ENCODE data around the gene APOL5. TPM values are rescaled to one million over a fixed set of nuclear protein-coding genes. Genes with fewer than 3 reads are reported as not detected.

The APOL5 gene
- total and polyA plus RNA-seq, 8 donors: not detected

DNA sequence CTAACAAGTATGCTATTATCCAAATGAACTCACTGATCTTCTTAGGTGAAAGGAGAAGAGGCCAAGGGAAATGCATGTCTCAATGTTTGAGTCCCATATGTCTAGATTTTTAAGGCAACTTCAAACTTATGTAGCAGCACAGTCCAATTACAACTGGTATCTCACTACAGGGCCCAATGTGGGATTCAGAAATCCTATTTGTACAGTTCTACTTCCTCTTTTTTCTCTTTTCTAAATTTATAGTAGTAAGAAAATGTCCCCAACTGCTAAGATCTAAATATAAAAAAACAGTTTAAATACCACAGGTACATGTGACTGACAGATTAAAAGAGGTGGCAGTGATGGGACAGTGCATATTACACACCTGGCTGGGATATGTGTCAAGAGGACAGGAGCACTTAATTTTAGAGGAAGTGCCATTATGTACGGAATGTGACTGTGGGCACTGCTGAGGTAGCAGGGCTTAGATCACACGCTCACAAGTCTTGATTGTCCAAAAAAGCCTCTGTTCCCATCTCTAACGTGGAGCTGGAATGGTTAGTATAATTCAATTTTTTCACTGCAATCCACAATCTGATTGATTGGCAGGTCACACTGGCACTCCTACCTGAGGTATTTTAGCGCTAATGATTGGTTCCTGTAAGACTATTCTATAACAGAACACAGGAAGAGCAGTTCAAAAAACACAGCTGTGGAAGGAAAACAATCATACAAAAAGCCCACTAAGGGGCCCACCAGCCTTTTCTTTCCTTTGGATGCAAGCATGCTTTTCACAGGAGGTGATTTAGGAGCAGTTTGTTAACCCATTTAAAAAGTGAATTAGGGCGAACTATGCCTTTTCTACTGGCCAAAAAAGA lies 34.6 kb downstream of the APOL5 start:
- no peaks in the 10 kb centered on the region for H3K9me3 ChIP-seq
- 67 to 81% (median 70%) methylated on average over 5 of the region's 5 CpGs for WGBS, 5 donors
- TF ChIP-seq, protein P1, sequence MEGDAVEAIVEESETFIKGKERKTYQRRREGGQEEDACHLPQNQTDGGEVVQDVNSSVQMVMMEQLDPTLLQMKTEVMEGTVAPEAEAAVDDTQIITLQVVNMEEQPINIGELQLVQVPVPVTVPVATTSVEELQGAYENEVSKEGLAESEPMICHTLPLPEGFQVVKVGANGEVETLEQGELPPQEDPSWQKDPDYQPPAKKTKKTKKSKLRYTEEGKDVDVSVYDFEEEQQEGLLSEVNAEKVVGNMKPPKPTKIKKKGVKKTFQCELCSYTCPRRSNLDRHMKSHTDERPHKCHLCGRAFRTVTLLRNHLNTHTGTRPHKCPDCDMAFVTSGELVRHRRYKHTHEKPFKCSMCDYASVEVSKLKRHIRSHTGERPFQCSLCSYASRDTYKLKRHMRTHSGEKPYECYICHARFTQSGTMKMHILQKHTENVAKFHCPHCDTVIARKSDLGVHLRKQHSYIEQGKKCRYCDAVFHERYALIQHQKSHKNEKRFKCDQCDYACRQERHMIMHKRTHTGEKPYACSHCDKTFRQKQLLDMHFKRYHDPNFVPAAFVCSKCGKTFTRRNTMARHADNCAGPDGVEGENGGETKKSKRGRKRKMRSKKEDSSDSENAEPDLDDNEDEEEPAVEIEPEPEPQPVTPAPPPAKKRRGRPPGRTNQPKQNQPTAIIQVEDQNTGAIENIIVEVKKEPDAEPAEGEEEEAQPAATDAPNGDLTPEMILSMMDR (IDR thresholded peaks at IDR 0.05): no peak
- TF ChIP-seq POLR2A (IDR thresholded peaks at IDR 0.05) (no peak), POLR2AphosphoS5 (IDR thresholded peaks at IDR 0.05) (no peak), EP300 (IDR thresholded peaks at IDR 0.05) (no peak)
- peaks cover 0 to 31% (median 12%) of the 10 kb centered on the region in 4 donors for H3K4me1 ChIP-seq
- H3K4me3 ChIP-seq: no peak overlapping the region
- H3K36me3 ChIP-seq: peaks cover 0 to 19% (median 6%) of the 10 kb centered on the region in 4 donors
- peak in 1 of 2 donors; percentile 23 for DNase-seq
- H3K27ac ChIP-seq: peak overlapping the region in 1 of 5 donors; percentile 8
- intact Hi-C loops (cut with DNase I; ENCODE audit: low total_unique reads): no loop called here
- no peaks in the 10 kb centered on the region for H3K27me3 ChIP-seq

DNA sequence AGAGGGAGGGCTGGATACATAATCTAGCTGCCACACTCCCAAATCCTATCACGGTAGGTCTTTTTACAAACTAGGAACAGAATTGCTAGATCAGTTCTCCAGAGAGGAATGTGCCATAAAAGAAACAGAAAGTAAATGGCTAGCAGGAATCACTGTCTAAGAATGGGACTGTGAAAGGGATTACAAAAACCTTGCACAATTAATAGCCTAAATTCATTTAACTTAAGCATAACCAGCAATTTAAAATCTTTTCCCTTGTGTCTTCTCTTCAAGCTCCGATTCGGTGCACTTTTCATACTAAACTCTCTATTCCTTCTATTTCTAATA lies 35.2 kb downstream of the APOL5 start:
- Histone ChIP-seq H3K4me3 (no peak overlapping the region), H3K4me1 (peaks cover 0 to 26% (median 9%) of the 10 kb centered on the region in 4 donors), H3K27me3 (no peaks in the 10 kb centered on the region), H3K9me3 (no peaks in the 10 kb centered on the region), H3K27ac (peak overlapping the region in 1 of 5 donors; percentile 8), H3K36me3 (peaks cover 0 to 19% (median 6%) of the 10 kb centered on the region in 4 donors)
- TF ChIP-seq, protein P1 (IDR thresholded peaks at IDR 0.05): no peak
- TF ChIP-seq EP300 (IDR thresholded peaks at IDR 0.05) (no peak), POLR2A (IDR thresholded peaks at IDR 0.05) (no peak), POLR2AphosphoS5 (IDR thresholded peaks at IDR 0.05) (no peak)
- 73 to 82% (median 79%) methylated on average over 3 of the region's 3 CpGs for WGBS, 5 donors
- DNase-seq: no peak
- intact Hi-C loops (cut with DNase I; ENCODE audit: low total_unique reads): no loop called here

DNA sequence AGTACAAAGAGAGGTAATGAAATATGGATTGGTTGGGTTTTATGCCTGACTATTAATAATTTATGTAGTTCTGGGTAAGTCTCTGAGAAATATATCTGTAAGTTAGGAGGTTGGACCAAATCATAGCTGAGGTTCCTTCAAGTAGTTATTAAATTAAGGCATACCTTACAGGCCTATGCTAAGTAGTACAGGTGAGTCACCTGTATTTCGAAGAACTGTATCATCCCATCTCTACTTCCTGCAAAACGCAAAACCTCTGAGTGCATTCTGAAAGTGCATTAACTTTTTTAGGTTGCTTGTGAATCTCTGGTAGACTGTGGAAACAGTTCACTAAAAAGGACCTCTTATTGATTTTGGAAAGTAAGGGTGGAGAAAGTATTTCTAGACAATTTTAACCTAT lies 37.1 kb downstream of the APOL5 start:
- no peak overlapping the region for H3K4me3 ChIP-seq

GRCh38 chr22:35756722-35757121 lies 39.0 kb downstream of the APOL5 start:
- Histone ChIP-seq H3K4me3 (no peak overlapping the region), H3K27me3 (no peaks in the 10 kb centered on the region), H3K36me3 (peaks cover 0 to 43% (median 33%) of the 10 kb centered on the region in 4 donors), H3K27ac (no peak overlapping the region), H3K4me1 (peaks cover 0 to 41% (median 7%) of the 10 kb centered on the region in 4 donors), H3K9me3 (no peaks in the 10 kb centered on the region)
- WGBS, 5 donors: 88 to 93% (median 91%) methylated on average over 1 of the region's 1 CpG
- intact Hi-C loops (cut with DNase I; ENCODE audit: low total_unique reads): no loop called here
- TF ChIP-seq POLR2AphosphoS5 (IDR thresholded peaks at IDR 0.05) (no peak), EP300 (IDR thresholded peaks at IDR 0.05) (no peak), POLR2A (IDR thresholded peaks at IDR 0.05) (no peak)
- DNase-seq: no peak

More for the DNA sequence above, 37.1 kb downstream of the APOL5 start:
- H3K4me1 ChIP-seq: peaks cover 0 to 41% (median 7%) of the 10 kb centered on the region in 4 donors
- 86 to 100% (median 96%) methylated on average over 2 of the region's 2 CpGs for WGBS, 5 donors
- H3K27me3 ChIP-seq: no peaks in the 10 kb centered on the region
- intact Hi-C loops (cut with DNase I; ENCODE audit: low total_unique reads): no loop called here
- DNase-seq: no peak
- no peak for TF ChIP-seq EP300 (IDR thresholded peaks at IDR 0.05)
- no peak overlapping the region for H3K27ac ChIP-seq
- H3K9me3 ChIP-seq: no peaks in the 10 kb centered on the region
- peaks cover 0 to 30% (median 19%) of the 10 kb centered on the region in 4 donors for H3K36me3 ChIP-seq

- no peak overlapping the region for H3K27ac ChIP-seq
- no peaks in the 10 kb centered on the region for H3K9me3 ChIP-seq
- no peaks in the 10 kb centered on the region for H3K27me3 ChIP-seq
- TF ChIP-seq POLR2AphosphoS5 (IDR thresholded peaks at IDR 0.05) (no peak), EP300 (IDR thresholded peaks at IDR 0.05) (no peak), POLR2A (IDR thresholded peaks at IDR 0.05) (no peak)
- TF ChIP-seq, protein P1 (IDR thresholded peaks at IDR 0.05): no peak
- intact Hi-C loops (cut with DNase I; ENCODE audit: low total_unique reads): no loop called here
- H3K36me3 ChIP-seq: peaks cover 0 to 46% (median 33%) of the 10 kb centered on the region in 4 donors
- 75 to 84% (median 81%) methylated on average over 1 of the region's 1 CpG for WGBS, 5 donors
- no peak overlapping the region for H3K4me3 ChIP-seq
- H3K4me1 ChIP-seq: peaks cover 0 to 27% (median 4%) of the 10 kb centered on the region in 4 donors
- no peak for DNase-seq
These were observed 40.7 kb downstream of the APOL5 start for GRCh38 chr22:35758394-35758793.
